ENCODE results near the gene VPREB3. TPM values are rescaled to one million over a fixed set of nuclear protein-coding genes. Genes with fewer than 3 reads are reported as not detected.

Gene VPREB3
- total RNA-seq, 3 donors from 2014 or later (not counting 1 experiment from before 2014, with no cell fraction given) = not detected

- no peak for DNase-seq
- Mint-ChIP-seq H3K27me3 (ENCODE audit: low read depth in 2 of 2) (no peaks in the 10 kb centered on the region), H3K27ac (no peak overlapping the region), H3K4me3 (no peak overlapping the region), H3K36me3 (no peaks in the 10 kb centered on the region), H3K9me3 (no peaks in the 10 kb centered on the region), H3K4me1 (peaks cover 0 to 4% of the 10 kb centered on the region in 2 donors)
- Histone ChIP-seq H3K9me3 (ENCODE audit: control insufficient read depth, insufficient read depth, low read length) (no peaks in the 10 kb centered on the region), H3K4me1 (ENCODE audit: control insufficient read depth, insufficient read depth, low read length) (peaks cover 5% of the 10 kb centered on the region), H3K36me3 (ENCODE audit: control insufficient read depth, insufficient read depth, low read length) (no peaks in the 10 kb centered on the region), H3K4me3 (ENCODE audit: low read length) (no peak overlapping the region), H3K27me3 (ENCODE audit: control insufficient read depth, insufficient read depth, low read length) (no peaks in the 10 kb centered on the region), H3K27ac (ENCODE audit: low read length) (no peak overlapping the region)
- ATAC-seq = no peak
- intact Hi-C loops (cut with micrococcal nuclease) = no loop called here
- no peak for TF ChIP-seq CTCF (IDR thresholded peaks at IDR 0.05)
- 89% methylated on average over 4 of the region's 4 CpGs for WGBS (ENCODE audit: insufficient coverage)
Observed at GRCh38 chr22:23722160-23722559, 32.1 kb downstream of the VPREB3 start.

- DNase-seq (no peak), ATAC-seq (no peak)
- H3K4me3 ChIP-seq (ENCODE audit: low read length) = no peak overlapping the region
- no peaks in the 10 kb centered on the region for H3K36me3 ChIP-seq (ENCODE audit: control insufficient read depth, insufficient read depth, low read length)
- H3K4me3 Mint-ChIP-seq = no peak overlapping the region
- H3K4me1 ChIP-seq (ENCODE audit: control insufficient read depth, insufficient read depth, low read length) = peaks cover 15% of the 10 kb centered on the region
- no peak for TF ChIP-seq CTCF (IDR thresholded peaks at IDR 0.05)
- no peaks in the 10 kb centered on the region for H3K27me3 ChIP-seq (ENCODE audit: control insufficient read depth, insufficient read depth, low read length)
- H3K4me1 Mint-ChIP-seq = peaks cover 2 to 10% of the 10 kb centered on the region in 2 donors
- intact Hi-C loops (cut with micrococcal nuclease) = no loop called here
- H3K36me3 Mint-ChIP-seq = no peaks in the 10 kb centered on the region
- no peaks in the 10 kb centered on the region for H3K9me3 Mint-ChIP-seq
- no peaks in the 10 kb centered on the region for H3K9me3 ChIP-seq (ENCODE audit: control insufficient read depth, insufficient read depth, low read length)
- H3K27me3 Mint-ChIP-seq (ENCODE audit: low read depth in 2 of 2) = no peaks in the 10 kb centered on the region
- H3K27ac ChIP-seq (ENCODE audit: low read length) = no peak overlapping the region
- H3K27ac Mint-ChIP-seq = no peak overlapping the region
- 79% methylated on average over 6 of the region's 6 CpGs for WGBS (ENCODE audit: insufficient coverage)
Observed at GRCh38 chr22:23720855-23721254, 33.4 kb downstream of the VPREB3 start.

- DNase-seq = no peak
- Mint-ChIP-seq H3K36me3 (no peaks in the 10 kb centered on the region), H3K27ac (no peak overlapping the region), H3K4me1 (peaks cover 16 to 26% of the 10 kb centered on the region in 2 donors), H3K4me3 (no peak overlapping the region), H3K27me3 (ENCODE audit: low read depth in 2 of 2) (no peaks in the 10 kb centered on the region), H3K9me3 (no peaks in the 10 kb centered on the region)
- Histone ChIP-seq H3K4me3 (ENCODE audit: low read length) (no peak overlapping the region), H3K36me3 (ENCODE audit: control insufficient read depth, insufficient read depth, low read length) (peaks cover 8% of the 10 kb centered on the region), H3K27ac (ENCODE audit: low read length) (no peak overlapping the region), H3K27me3 (ENCODE audit: control insufficient read depth, insufficient read depth, low read length) (no peaks in the 10 kb centered on the region), H3K9me3 (ENCODE audit: control insufficient read depth, insufficient read depth, low read length) (no peaks in the 10 kb centered on the region), H3K4me1 (ENCODE audit: control insufficient read depth, insufficient read depth, low read length) (peaks cover 25% of the 10 kb centered on the region)
- WGBS (ENCODE audit: insufficient coverage) = 91% methylated on average over 17 of the region's 17 CpGs
- TF ChIP-seq CTCF (IDR thresholded peaks at IDR 0.05) = no peak
- ATAC-seq = no peak
- intact Hi-C loops (cut with micrococcal nuclease) = no loop called here
Observed at GRCh38 chr22:23718371-23719165, 35.7 kb downstream of the VPREB3 start.
